Aorta (tissue), 5 donors: ENCODE measurements around the gene FHL2. TPM values are rescaled to one million over a fixed set of nuclear protein-coding genes. Genes with fewer than 3 reads are reported as not detected.

Experiments used
- ATAC-seq: fragments of 200-7000 bp; cut with Tn5 transposase; one replicate; pipeline ENCODE4 v1.9.1; 2022; ENCODE audit warnings: moderate library complexity; ENCODE audit not compliant: low FRiP score
- DNase-seq, 2 donors: peaks; one replicate each; pipeline ENCODE4 v3.0.0-alpha.2; 2020
- H3K27ac ChIP-seq, 2 donors: one replicate each; pipeline ENCODE4 v1.5.1; 2013; ENCODE audit warnings: low read length in 2 of 2, mild to moderate bottlenecking in 2 of 2, moderate library complexity in 2 of 2, control low read depth in 1 of 2, inconsistent platforms in 1 of 2, low read depth in 1 of 2
- H3K27me3 ChIP-seq, 2 donors: one replicate each; pipeline ENCODE4 v1.6.1; 2013; ENCODE audit warnings: control low read depth in 1 of 2, low read length in 1 of 2, mild to moderate bottlenecking in 1 of 2, moderate library complexity in 1 of 2; ENCODE audit not compliant: insufficient read depth in 2 of 2, control insufficient read depth in 1 of 2
- H3K36me3 ChIP-seq, 2 donors: one replicate each; pipeline ENCODE4 v1.6.1; 2013; ENCODE audit warnings: control low read depth in 1 of 2, low read length in 1 of 2, mild to moderate bottlenecking in 1 of 2; ENCODE audit not compliant: insufficient read depth in 2 of 2, control insufficient read depth in 1 of 2
- H3K4me1 ChIP-seq, 2 donors: one replicate each; pipeline ENCODE4 v1.6.1; 2013; ENCODE audit warnings: low read length in 2 of 2, control low read depth in 1 of 2, mild to moderate bottlenecking in 1 of 2, moderate library complexity in 1 of 2; ENCODE audit not compliant: insufficient read depth in 2 of 2, control insufficient read depth in 1 of 2
- H3K4me3 ChIP-seq, 2 donors: one replicate each; pipeline ENCODE4 v1.5.1; 2013; ENCODE audit warnings: low read length in 2 of 2, control low read depth in 1 of 2, mild to moderate bottlenecking in 1 of 2
- H3K9me3 ChIP-seq: one replicate; pipeline ENCODE4 v1.6.1; 2013; ENCODE audit warnings: mild to moderate bottlenecking, low read length; ENCODE audit not compliant: control insufficient read depth
- WGBS, 2 donors: extraction: QIAGEN DNeasy Blood & Tissue Kit; methylation state at CpG; one replicate each; pipeline ENCODE4 v1.1.7; 2013; 5-methylcytosine and 5-hydroxymethylcytosine counted together
- intact Hi-C, 2 donors: fragments of 100-400 bp; cut with DNase I; formaldehyde crosslinking; loops; one replicate each; pipeline versions ENCODE4 v1.14.2 to v1.15.0; 2022
- polyA plus RNA-seq, 2 donors: library from polyadenylated mRNA; stranded (reverse); fragments of 200-250 nt; gene quantifications; one replicate each; pipeline ENCODE4 v1.2.3, GENCODE V29; 2013
- total RNA-seq, 2 donors: library from RNA; stranded (reverse); fragmentation: NEBNext Ultra II Directional; extraction: Animal tissue kit (Norgen Biotek cat#: 25700); gene quantifications; one replicate each; pipeline ENCODE4 v1.2.1, GENCODE V29; 2021
- donor health status: healthy with polysubstance abuse.
- donor health status: Bipolar disorder and iron deficiency.
- donor health status: DM: no; HTN: no; CAD: no.
- donor health status: DM: no; HTN: no; CAD: no.
- donor health status: DM: yes; HTN: yes; CAD: no.

FHL2 gene
- total and polyA plus RNA-seq, 4 donors: 60.4 to 129 (median 67.8) TPM

GRCh38 chr2:105390454-105390853, 8.4 kb downstream of the FHL2 start:
- peaks cover 0 to 3% of the 10 kb centered on the region in 2 donors for H3K4me1 ChIP-seq
- no peaks in the 10 kb centered on the region for H3K27me3 ChIP-seq
- DNase-seq: no peak
- ATAC-seq: no peak
- no peak overlapping the region for H3K4me3 ChIP-seq
- intact Hi-C loops: no loop called here
- H3K9me3 ChIP-seq: no peaks in the 10 kb centered on the region
- H3K27ac ChIP-seq: no peak overlapping the region
- H3K36me3 ChIP-seq: peaks cover under 1 to 4% of the 10 kb centered on the region in 2 donors

GRCh38 chr2:105388971-105389381, 9.9 kb downstream of the FHL2 start:
- intact Hi-C loops: no loop called here
- H3K27ac ChIP-seq: no peak overlapping the region
- H3K27me3 ChIP-seq: no peaks in the 10 kb centered on the region
- WGBS, 2 donors: 5 to 6% methylated on average over 8 of the region's 8 CpGs
- ATAC-seq (peak; percentile 44), DNase-seq (no peak)
- peaks cover 0 to 3% of the 10 kb centered on the region in 2 donors for H3K4me1 ChIP-seq
- peaks cover 3 to 6% of the 10 kb centered on the region in 2 donors for H3K36me3 ChIP-seq
- no peak overlapping the region for H3K4me3 ChIP-seq
- no peaks in the 10 kb centered on the region for H3K9me3 ChIP-seq

GRCh38 chr2:105387225-105387624, 11.6 kb downstream of the FHL2 start:
- no peak for ATAC-seq
- intact Hi-C loops: no loop called here
- H3K27me3 ChIP-seq: no peaks in the 10 kb centered on the region
- DNase-seq: no peak
- no peak overlapping the region for H3K4me3 ChIP-seq
- no peaks in the 10 kb centered on the region for H3K9me3 ChIP-seq
- 82 to 86% methylated on average over 4 of the region's 4 CpGs for WGBS, 2 donors
- no peak overlapping the region for H3K27ac ChIP-seq
- H3K4me1 ChIP-seq: peaks cover 0 to 3% of the 10 kb centered on the region in 2 donors
- peaks cover 3% of the 10 kb centered on the region in 2 donors for H3K36me3 ChIP-seq

- Histone ChIP-seq H3K9me3 (no peaks in the 10 kb centered on the region), H3K27me3 (no peaks in the 10 kb centered on the region), H3K36me3 (peaks cover 3% of the 10 kb centered on the region in 2 donors), H3K27ac (no peak overlapping the region), H3K4me1 (no peaks in the 10 kb centered on the region), H3K4me3 (no peak overlapping the region)
- ATAC-seq: no peak
- DNase-seq: no peak
- intact Hi-C loops: no loop called here
- 92 to 93% methylated on average over 20 of the region's 20 CpGs for WGBS, 2 donors
These were observed 12.9 kb downstream of the FHL2 start for GRCh38 chr2:105385731-105386540.

GRCh38 chr2:105384861-105385260, 14.0 kb downstream of the FHL2 start:
- peaks cover 3% of the 10 kb centered on the region in 2 donors for H3K36me3 ChIP-seq
- ATAC-seq: no peak
- H3K4me1 ChIP-seq: no peaks in the 10 kb centered on the region
- no peaks in the 10 kb centered on the region for H3K9me3 ChIP-seq
- no peaks in the 10 kb centered on the region for H3K27me3 ChIP-seq
- no peak overlapping the region for H3K4me3 ChIP-seq
- WGBS, 2 donors: 87 to 92% methylated on average over 5 of the region's 5 CpGs
- H3K27ac ChIP-seq: no peak overlapping the region
- intact Hi-C loops: no loop called here
- no peak for DNase-seq

- 59 to 80% methylated on average over 7 of the region's 7 CpGs for WGBS, 2 donors
- H3K36me3 ChIP-seq: peaks cover 3% of the 10 kb centered on the region in 2 donors
- DNase-seq (no peak), ATAC-seq (no peak)
- H3K27ac ChIP-seq: peak overlapping the region in 1 of 2 donors; percentile 12
- intact Hi-C loops: no loop called here
- H3K4me1 ChIP-seq: no peaks in the 10 kb centered on the region
- H3K27me3 ChIP-seq: no peaks in the 10 kb centered on the region
- H3K4me3 ChIP-seq: no peak overlapping the region
- H3K9me3 ChIP-seq: no peaks in the 10 kb centered on the region
These were observed 14.6 kb downstream of the FHL2 start for GRCh38 chr2:105384216-105384615.

- Histone ChIP-seq H3K27ac (peak overlapping the region in 1 of 2 donors; percentile 18), H3K9me3 (no peaks in the 10 kb centered on the region), H3K36me3 (peaks cover 3% of the 10 kb centered on the region in 2 donors), H3K4me3 (no peak overlapping the region), H3K27me3 (no peaks in the 10 kb centered on the region), H3K4me1 (no peaks in the 10 kb centered on the region)
- intact Hi-C loops: no loop called here
- ATAC-seq: no peak
- WGBS, 2 donors: 8 to 26% methylated on average over 8 of the region's 8 CpGs
- no peak for DNase-seq
These were observed 15.3 kb downstream of the FHL2 start for GRCh38 chr2:105383432-105384166.

- no peak overlapping the region for H3K4me3 ChIP-seq
- H3K27me3 ChIP-seq: no peaks in the 10 kb centered on the region
- ATAC-seq: no peak
- peak overlapping the region in 1 of 2 donors; percentile 23 for H3K27ac ChIP-seq
- DNase-seq: no peak
- intact Hi-C loops: no loop called here
- WGBS, 2 donors: 97 to 98% methylated on average over 5 of the region's 5 CpGs
- H3K36me3 ChIP-seq: peaks cover 3% of the 10 kb centered on the region in 2 donors
- H3K9me3 ChIP-seq: no peaks in the 10 kb centered on the region
- H3K4me1 ChIP-seq: no peaks in the 10 kb centered on the region
These were observed 16.7 kb downstream of the FHL2 start for GRCh38 chr2:105382177-105382576.
